ENCODE results near the gene CELA3B.
"Not testable (repeated sequence)": the region's sequence is repeated elsewhere in the genome, so short reads cannot be mapped to it uniquely, and the experiment has no call there.

CELA3B gene

DNA sequence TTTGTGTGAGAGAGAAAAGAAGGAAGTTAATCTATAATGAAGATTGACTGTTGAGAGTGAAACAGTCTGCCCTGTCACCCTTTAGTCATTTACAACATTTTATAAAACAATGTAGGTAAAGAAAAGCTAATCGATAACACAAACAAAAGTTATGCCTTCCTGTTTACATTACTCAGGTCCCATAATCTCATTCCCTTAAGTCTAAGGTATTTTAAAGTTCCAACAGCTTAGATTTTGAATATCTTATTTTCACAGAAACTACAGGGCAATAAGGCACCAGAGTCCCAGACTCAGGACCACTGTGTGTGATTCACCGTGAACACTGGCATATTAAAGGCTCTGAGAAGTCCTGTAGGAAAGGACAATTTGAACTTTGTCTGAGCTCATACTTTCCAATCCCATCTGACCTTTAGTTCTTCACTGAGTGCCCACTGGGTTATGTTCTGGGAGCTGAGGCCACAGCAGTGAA, 3.8 kb upstream of the CELA3B start:
- H3K27me3 Mint-ChIP-seq; DNase-seq (ENCODE audit: low spot score in 2 of 2); ATAC-seq (replicated peaks; ENCODE audit: extremely low read depth, poor library complexity, severe bottlenecking); H3K4me1 Mint-ChIP-seq; H3K36me3 Mint-ChIP-seq (ENCODE audit: insufficient read depth); H3K27ac Mint-ChIP-seq (ENCODE audit: low read depth); H3K4me3 Mint-ChIP-seq; H3K9me3 Mint-ChIP-seq: not testable (repeated sequence)

DNA sequence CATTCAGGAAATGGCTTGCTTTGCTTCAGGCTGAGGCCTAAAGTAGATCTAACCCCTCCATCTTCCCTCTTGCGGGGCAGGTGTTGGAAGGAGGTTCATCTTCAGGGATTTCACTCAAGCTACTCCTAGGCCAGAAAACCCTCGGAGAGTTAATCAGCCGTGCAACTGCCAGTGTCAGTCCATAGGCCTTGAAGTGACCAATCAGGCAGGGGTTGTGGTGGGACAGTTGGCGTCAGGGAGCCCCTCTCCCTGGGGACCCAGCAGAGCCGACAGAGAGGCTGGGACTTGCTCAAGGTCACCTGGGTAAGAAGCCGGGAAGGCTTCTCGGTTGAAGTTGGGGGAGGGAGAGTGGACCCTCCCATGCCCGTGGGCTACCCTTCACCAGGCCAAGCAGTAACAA, 2.9 kb upstream of the CELA3B start:
- not testable (repeated sequence) for H3K36me3 Mint-ChIP-seq (ENCODE audit: insufficient read depth); H3K9me3 Mint-ChIP-seq; H3K27me3 Mint-ChIP-seq; H3K4me3 Mint-ChIP-seq; H3K4me1 Mint-ChIP-seq; H3K27ac Mint-ChIP-seq (ENCODE audit: low read depth); ATAC-seq (replicated peaks; ENCODE audit: extremely low read depth, poor library complexity, severe bottlenecking); DNase-seq (ENCODE audit: low spot score in 2 of 2)

GRCh38 chr1:21974699-21975098, 2.1 kb upstream of the CELA3B start:
- H3K36me3 Mint-ChIP-seq (ENCODE audit: insufficient read depth); H3K27me3 Mint-ChIP-seq; H3K4me3 Mint-ChIP-seq; H3K27ac Mint-ChIP-seq (ENCODE audit: low read depth); DNase-seq (ENCODE audit: low spot score in 2 of 2); ATAC-seq (replicated peaks; ENCODE audit: extremely low read depth, poor library complexity, severe bottlenecking); H3K4me1 Mint-ChIP-seq; H3K9me3 Mint-ChIP-seq: not testable (repeated sequence)

GRCh38 chr1:21975296-21975695, 1.5 kb upstream of the CELA3B start:
- not testable (repeated sequence) for ATAC-seq (replicated peaks; ENCODE audit: extremely low read depth, poor library complexity, severe bottlenecking); H3K27ac Mint-ChIP-seq (ENCODE audit: low read depth); H3K27me3 Mint-ChIP-seq; DNase-seq (ENCODE audit: low spot score in 2 of 2); H3K9me3 Mint-ChIP-seq; H3K4me1 Mint-ChIP-seq; H3K36me3 Mint-ChIP-seq (ENCODE audit: insufficient read depth); H3K4me3 Mint-ChIP-seq

DNA sequence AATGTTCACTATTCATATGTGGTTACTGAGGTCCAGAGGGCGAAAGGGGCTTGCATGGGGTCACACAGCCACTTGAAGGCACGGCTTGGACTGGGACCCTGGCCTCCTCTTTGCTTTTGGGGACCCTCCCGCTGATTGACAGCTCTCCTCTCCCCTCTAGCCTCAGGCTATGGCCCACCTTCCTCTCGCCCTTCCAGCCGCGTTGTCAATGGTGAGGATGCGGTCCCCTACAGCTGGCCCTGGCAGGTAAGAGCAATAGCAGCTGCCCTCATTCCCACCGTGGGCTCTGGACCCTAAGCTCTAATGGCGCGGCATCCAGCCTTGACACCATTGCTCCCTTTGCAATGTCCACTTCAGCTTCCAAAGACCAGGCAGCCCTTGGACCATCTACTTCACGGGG, 1.4 kb downstream of the CELA3B start:
- H3K4me1 Mint-ChIP-seq; ATAC-seq (replicated peaks; ENCODE audit: extremely low read depth, poor library complexity, severe bottlenecking); DNase-seq (ENCODE audit: low spot score in 2 of 2); H3K4me3 Mint-ChIP-seq; H3K9me3 Mint-ChIP-seq; H3K27me3 Mint-ChIP-seq; H3K27ac Mint-ChIP-seq (ENCODE audit: low read depth); H3K36me3 Mint-ChIP-seq (ENCODE audit: insufficient read depth): not testable (repeated sequence)

DNA sequence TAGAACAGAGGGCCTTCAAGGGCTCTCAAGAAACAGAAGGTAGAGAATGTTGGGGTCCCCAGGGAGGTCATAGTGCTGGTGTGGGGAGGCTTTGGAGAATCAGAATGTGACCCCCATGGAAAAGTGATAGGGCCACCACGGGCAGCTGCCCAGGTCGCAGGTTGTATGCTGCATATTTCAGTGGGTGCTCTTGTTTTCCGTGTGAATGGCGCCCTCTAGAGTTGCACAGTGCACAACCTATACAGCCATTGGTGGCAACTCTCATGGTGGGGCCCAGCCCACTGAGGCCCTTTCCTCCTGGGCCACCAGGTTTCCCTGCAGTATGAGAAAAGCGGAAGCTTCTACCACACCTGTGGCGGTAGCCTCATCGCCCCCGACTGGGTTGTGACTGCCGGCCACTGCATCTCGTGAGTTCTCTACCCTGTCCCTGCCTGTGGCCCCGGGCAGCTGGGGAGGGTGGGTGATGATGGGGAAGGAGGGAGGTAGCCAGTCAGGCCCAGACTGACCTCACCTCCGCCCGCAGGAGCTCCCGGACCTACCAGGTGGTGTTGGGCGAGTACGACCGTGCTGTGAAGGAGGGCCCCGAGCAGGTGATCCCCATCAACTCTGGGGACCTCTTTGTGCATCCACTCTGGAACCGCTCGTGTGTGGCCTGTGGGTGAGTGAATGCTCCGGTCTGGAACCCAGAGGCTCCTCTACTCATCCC, 3.8 kb downstream of the CELA3B start:
- not testable (repeated sequence) for H3K4me3 Mint-ChIP-seq; H3K27ac Mint-ChIP-seq (ENCODE audit: low read depth); H3K27me3 Mint-ChIP-seq; ATAC-seq (replicated peaks; ENCODE audit: extremely low read depth, poor library complexity, severe bottlenecking); H3K4me1 Mint-ChIP-seq; H3K36me3 Mint-ChIP-seq (ENCODE audit: insufficient read depth); DNase-seq (ENCODE audit: low spot score in 2 of 2); H3K9me3 Mint-ChIP-seq

DNA sequence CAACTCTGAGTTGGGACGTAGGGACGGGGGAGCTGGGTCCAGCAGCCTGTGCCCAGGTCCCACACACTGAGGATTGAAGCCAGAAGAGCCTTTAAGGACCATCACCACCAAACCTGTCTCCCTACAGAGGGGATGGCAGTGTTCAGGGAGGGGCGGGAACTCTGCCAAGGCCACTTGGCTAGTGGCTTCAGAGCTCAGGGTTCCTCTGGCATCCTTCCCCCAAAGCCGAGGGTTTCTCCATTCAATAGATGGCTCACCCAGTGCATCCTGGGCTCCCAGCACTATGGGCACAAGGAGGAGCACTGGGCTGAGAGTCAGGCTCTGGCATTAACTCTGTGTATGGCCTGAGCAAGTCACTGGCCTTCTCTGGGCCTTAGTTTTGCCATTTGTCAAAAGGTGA, 4.4 kb downstream of the CELA3B start:
- H3K9me3 Mint-ChIP-seq; H3K4me1 Mint-ChIP-seq; H3K4me3 Mint-ChIP-seq; H3K36me3 Mint-ChIP-seq (ENCODE audit: insufficient read depth); H3K27ac Mint-ChIP-seq (ENCODE audit: low read depth); H3K27me3 Mint-ChIP-seq; ATAC-seq (replicated peaks; ENCODE audit: extremely low read depth, poor library complexity, severe bottlenecking); DNase-seq (ENCODE audit: low spot score in 2 of 2): not testable (repeated sequence)

DNA sequence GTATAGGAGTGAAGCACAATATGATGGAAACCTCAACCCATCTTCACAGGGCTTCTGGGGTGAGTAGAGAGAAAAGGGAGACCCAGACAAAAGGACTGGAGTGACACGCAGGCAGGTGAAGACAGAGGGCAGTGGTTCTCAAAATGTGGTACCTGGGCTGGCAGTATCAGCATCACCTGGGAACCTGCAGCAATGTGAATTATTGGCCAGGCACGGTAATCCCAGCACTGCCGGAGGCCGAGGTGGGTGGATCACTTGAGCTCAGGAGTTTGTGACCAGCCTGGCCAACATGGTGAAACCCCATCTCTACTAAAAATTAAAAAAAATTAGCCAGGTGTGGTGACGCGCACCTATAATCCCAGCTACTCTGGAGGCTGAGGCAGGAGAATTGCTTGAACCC, 5.3 kb downstream of the CELA3B start:
- not testable (repeated sequence) for H3K9me3 Mint-ChIP-seq; H3K4me3 Mint-ChIP-seq; H3K36me3 Mint-ChIP-seq (ENCODE audit: insufficient read depth); ATAC-seq (replicated peaks; ENCODE audit: extremely low read depth, poor library complexity, severe bottlenecking); H3K27ac Mint-ChIP-seq (ENCODE audit: low read depth); H3K4me1 Mint-ChIP-seq; DNase-seq (ENCODE audit: low spot score in 2 of 2); H3K27me3 Mint-ChIP-seq

GRCh38 chr1:21983539-21983938, 6.7 kb downstream of the CELA3B start:
- ATAC-seq (replicated peaks; ENCODE audit: extremely low read depth, poor library complexity, severe bottlenecking); H3K36me3 Mint-ChIP-seq (ENCODE audit: insufficient read depth); H3K9me3 Mint-ChIP-seq; DNase-seq (ENCODE audit: low spot score in 2 of 2); H3K4me1 Mint-ChIP-seq; H3K4me3 Mint-ChIP-seq; H3K27me3 Mint-ChIP-seq; H3K27ac Mint-ChIP-seq (ENCODE audit: low read depth): not testable (repeated sequence)

DNA sequence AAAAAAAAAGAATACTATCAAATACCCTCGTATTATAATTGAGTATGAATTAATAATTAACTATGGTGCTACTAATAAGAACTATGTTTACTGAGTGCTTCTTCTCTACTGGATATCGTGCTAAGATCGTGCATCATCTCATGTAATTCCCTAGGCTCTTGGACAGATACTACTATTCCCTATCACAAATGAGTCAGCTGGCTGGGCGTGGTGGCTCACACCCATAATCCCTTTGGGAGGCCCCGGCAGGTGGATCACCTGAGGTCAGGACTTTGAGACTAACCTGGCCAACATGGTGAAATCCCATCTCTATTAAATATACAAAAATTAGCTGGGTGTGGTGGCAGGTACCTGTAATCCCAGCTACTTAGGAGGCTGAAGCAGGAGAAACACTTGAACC, 9.1 kb downstream of the CELA3B start:
- not testable (repeated sequence) for DNase-seq (ENCODE audit: low spot score in 2 of 2); H3K27ac Mint-ChIP-seq (ENCODE audit: low read depth); H3K4me1 Mint-ChIP-seq; H3K27me3 Mint-ChIP-seq; ATAC-seq (replicated peaks; ENCODE audit: extremely low read depth, poor library complexity, severe bottlenecking); H3K36me3 Mint-ChIP-seq (ENCODE audit: insufficient read depth); H3K9me3 Mint-ChIP-seq; H3K4me3 Mint-ChIP-seq

- H3K9me3 Mint-ChIP-seq; H3K27ac Mint-ChIP-seq (ENCODE audit: low read depth); H3K36me3 Mint-ChIP-seq (ENCODE audit: insufficient read depth); H3K27me3 Mint-ChIP-seq; H3K4me1 Mint-ChIP-seq; ATAC-seq (replicated peaks; ENCODE audit: extremely low read depth, poor library complexity, severe bottlenecking); H3K4me3 Mint-ChIP-seq; DNase-seq (ENCODE audit: low spot score in 2 of 2): not testable (repeated sequence)
Measured at GRCh38 chr1:21986386-21986785, 9.6 kb downstream of the CELA3B start.

- not testable (repeated sequence) for H3K36me3 Mint-ChIP-seq (ENCODE audit: insufficient read depth); ATAC-seq (replicated peaks; ENCODE audit: extremely low read depth, poor library complexity, severe bottlenecking); H3K4me3 Mint-ChIP-seq; H3K9me3 Mint-ChIP-seq; H3K27me3 Mint-ChIP-seq; H3K27ac Mint-ChIP-seq (ENCODE audit: low read depth); DNase-seq (ENCODE audit: low spot score in 2 of 2); H3K4me1 Mint-ChIP-seq
Measured at GRCh38 chr1:21989672-21990393, 13.0 kb downstream of the CELA3B start.

DNA sequence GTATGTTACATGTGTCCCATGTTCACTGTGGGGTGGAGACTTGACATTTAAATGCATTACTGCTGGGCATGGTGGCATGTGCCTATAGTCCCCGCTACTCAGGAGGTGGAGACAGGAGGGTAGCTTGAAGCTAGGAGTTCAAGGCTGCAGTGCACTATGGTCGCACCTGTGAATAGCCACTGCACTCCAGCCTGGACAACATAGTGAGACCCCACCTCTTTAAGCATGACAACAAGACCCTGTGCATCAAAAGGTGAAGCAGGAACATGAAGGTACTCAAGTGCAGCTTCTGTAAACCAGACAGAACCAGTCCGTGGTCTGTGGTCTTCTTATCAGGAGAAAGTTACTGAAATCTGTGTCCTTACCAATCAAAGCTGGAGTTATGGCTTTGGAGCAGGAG, 15.4 kb downstream of the CELA3B start:
- not testable (repeated sequence) for ATAC-seq (replicated peaks; ENCODE audit: extremely low read depth, poor library complexity, severe bottlenecking); H3K27me3 Mint-ChIP-seq; H3K36me3 Mint-ChIP-seq (ENCODE audit: insufficient read depth); DNase-seq (ENCODE audit: low spot score in 2 of 2); H3K9me3 Mint-ChIP-seq; H3K4me3 Mint-ChIP-seq; H3K4me1 Mint-ChIP-seq; H3K27ac Mint-ChIP-seq (ENCODE audit: low read depth)

Measured in central memory CD8-positive, alpha-beta T cell (primary cell).